Activated CD8-positive, alpha-beta memory T cell treated with anti-CD3 and anti-CD28 coated beads for 48 hours (primary cell): ENCODE measurements around the gene MMD2.

Experiments
- DNase-seq, 3 experiments: peaks; one replicate each; pipeline ENCODE4 v3.0.0-alpha.2; 2020; ENCODE audit warnings: low read depth in 2 of 3, low spot score in 2 of 3

MMD2 gene

GRCh38 chr7:4959306-4959705 is 319 bp upstream of the MMD2 start:
- no peak for DNase-seq

GRCh38 chr7:4957847-4958476 is 1.0 kb downstream of the MMD2 start:
- no peak for DNase-seq

DNA sequence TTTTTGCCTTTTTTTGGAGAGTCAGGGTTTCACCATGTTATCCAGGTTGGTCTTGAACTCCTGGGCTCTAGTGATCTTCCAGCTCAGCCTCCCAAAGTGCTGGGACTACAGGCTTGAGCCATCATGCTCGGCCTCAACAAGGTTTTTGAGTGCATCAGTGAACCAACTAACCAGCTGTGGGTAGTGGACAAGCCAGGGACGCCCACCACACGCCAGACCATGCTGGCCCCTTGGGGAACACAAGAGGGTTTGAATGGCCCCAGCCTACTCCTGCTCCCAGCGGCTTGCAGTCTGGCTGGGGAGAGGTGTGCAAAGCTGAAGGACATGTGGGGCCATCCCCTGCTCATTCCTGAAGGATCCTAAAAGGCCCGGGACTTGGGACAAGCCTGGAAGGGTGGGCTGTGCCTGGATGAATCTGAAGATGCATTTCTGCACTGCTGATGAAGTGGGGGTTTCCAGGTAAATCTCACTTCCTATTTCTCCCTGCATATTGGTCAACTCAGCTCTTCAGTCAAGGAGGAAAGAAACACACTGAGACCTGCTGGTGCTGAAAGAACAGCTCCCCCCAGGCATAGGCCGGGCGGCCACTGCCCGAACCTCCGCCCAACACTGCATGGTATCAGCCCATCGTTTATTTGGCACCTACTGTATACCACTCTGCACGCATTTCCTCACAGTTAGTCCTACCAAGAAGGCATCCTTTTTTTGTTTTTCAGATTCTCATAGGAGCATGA is 6.9 kb downstream of the MMD2 start:
- no peak for DNase-seq

DNA sequence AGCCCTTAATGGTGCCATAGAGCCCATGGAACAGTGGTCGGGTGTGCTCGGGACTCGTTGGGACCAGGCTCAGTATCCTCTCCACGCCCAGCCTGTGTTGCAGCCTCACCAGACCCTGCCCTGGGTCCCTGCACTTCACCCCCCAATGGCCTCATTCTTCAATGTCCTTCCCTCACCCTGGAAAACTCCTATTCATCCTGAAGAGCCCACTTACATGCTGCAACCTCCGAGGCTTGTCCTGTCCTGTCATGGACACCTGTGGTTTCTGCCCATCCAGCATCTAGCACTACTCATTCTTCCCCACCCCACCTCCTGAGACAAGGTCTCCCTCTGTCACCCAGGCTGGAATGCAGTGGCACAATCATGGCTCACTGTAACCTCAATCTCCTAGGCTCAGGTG is 7.7 kb downstream of the MMD2 start:
- DNase-seq: no peak

DNA sequence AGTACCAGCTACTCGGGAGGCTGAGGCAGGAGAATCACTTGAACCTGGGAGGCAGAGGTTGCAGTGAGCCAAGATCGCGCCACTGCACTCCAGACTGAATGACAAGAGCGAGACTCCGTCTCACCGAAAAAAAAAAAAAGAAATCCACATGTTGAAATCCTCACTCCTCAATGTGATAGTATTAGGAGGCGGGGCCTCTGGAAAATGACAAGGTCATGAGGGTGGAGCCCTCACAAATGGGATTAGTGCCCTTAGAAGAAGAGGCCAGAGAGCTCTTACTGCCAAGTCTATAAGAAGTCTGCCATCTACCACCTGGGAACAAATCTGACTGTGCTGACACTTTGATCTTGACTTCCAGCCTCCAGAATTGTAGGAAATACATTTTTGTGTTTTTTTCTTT is 10.6 kb downstream of the MMD2 start:
- DNase-seq: no peak

GRCh38 chr7:4945949-4946348 is 13.0 kb downstream of the MMD2 start:
- DNase-seq: no peak

GRCh38 chr7:4944939-4945338 is 14.0 kb downstream of the MMD2 start:
- DNase-seq: no peak

- no peak for DNase-seq
Measured at GRCh38 chr7:4943297-4943696, 15.7 kb downstream of the MMD2 start.

DNA sequence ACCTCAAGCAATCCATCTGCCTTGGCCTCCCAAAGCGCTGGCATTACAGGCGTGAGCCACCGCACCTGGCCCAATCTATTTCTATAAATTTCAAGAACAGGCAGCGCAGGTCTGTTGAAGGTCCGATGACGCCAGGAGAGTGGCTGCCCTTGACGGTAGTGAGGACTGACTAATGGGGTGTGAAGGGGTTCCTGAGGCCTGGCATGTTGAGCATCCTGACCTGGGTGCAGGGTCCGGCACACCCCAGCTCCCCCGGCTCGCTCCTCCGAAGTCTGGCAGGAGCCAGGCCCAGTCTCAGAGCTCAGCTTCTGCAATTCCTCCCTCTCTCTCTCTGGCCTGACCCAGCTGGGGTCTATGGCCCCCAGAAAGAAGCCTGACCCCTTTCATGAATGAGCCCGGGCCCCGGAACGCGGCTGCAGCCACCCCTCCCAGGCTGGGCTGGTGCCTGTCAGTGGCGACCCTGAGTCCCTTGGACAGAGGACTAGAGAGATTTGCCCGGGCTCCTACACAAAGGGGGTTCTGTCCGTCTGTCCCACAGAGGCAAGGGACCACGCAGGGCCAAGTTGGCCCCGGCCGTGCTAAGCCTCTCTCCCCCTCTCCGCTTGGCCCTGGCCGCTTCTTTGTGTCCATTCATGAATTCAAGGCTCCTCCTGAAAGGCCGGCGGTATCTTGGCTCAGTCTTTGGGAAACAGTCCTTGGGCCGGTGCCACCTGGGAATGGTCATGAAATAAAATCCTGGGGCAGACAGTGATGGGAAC is 18.8 kb downstream of the MMD2 start:
- no peak for DNase-seq

DNA sequence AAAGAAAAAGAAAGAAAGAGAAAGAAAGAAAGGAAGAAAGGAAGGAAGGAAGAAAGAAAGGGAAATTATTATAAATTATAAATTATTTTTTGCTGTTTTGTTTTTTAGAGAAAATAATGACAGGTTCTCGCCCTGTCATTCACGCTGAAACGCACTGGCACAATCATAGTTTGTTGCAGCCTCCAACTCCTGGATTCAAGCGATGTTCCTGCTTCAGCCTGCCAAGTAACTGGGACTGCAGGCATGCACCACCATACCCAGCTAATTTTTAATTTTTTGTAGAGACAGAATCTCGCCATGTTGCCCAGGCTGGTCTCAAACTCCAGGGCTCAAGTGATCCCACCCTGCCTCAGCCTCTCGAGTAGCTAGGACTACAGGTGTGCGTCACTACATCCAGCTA is 21.6 kb downstream of the MMD2 start:
- DNase-seq: no peak

GRCh38 chr7:4934419-4935025 is 24.5 kb downstream of the MMD2 start:
- no peak for DNase-seq

DNA sequence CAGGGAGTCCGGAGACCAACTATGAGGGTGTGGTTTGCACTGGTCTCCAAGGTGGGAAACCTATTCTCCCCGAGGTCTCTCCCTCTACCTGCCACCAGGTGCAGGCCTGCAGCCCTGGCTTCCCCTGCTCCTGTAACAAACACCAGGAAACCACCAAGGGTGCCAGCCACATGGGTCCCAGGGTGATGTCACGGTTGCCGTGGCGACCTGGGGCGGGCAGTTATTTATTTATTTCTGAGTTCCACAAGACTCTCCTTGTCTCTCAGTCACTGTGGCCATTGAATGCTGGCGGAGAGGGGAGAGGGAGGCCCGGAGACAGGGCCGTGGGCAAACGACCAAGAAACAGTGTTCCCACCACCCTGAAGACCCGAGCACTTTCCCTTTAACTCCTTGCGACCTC is 27.0 kb downstream of the MMD2 start:
- DNase-seq: no peak

DNA sequence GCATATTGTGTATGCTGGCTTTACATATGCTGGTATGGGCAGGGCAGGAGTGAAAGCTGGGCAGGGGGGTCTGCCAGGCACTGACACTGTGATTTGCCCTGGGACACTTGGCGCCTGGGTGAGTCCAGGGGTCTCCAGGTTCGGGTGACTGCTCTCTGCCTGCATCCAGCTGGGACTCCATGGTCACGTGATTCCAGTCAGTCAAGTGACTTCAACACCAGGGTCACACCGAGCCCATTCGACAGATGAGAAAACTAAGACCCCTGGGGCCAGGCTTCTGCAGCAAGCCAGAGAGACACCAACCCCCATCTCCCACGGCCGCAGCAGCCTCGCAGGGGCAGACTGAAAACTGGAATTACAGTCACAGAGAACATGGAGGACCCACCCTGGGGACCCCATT is 30.0 kb downstream of the MMD2 start:
- no peak for DNase-seq

DNA sequence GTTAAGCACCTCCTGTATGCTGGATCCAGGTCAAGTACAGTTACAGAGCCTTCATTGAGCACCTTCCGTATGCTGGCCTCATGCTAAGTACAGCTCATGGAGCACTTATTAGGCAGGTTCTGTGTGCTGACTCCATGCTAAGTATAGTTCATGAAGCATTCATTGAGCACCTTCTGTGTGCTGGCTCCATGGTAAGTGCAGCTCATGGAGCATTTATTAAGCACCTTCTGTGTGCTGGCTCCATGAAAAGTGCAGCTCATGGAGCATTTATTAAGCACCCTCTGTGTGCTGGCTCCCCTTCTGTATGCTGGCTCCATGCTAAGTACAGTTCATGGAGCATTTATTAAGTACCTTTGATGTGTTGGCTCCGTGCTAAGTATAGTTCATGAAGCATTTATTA is 30.5 kb downstream of the MMD2 start:
- DNase-seq: no peak

DNA sequence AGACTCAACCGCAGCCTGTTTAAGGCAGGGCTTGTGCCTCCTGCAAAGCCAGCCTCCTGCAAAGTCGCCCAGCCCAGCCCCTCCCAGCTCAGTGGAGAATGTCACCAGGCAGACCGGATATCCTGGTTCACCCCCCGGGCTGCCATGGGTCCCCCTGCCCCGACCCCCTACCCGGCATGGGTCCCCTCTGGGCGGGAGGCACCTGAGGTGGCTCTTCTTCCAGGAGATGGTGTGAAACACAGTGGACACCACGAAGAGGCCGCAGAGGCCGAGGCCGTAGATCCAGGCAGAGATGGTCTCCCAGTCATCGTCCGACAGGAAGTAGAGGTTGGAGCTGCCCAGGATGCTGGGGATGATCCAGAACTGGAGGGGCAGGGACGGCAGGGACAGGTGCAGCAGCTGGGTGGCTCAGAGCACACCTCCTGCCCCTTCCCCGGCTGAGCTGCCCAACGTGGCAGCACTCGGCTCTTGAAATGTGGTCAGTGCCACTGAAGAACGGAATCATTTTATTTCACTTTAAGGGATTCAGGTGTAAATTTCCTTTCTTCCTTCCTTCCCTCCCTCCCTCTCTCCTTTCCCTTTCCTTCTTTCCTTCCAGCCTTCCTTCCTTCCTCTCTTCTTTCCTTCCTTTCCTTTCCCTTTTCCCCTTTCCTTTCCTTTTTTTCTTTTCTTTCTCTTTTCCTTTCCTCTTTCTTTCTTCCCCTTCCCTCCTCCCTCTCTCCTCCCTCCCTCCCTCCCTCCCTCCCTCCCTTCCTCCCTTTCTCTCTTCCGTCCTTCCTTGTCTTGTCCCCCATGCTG is 38.8 kb downstream of the MMD2 start:
- DNase-seq: no peak

GRCh38 chr7:4916113-4916512 is 42.9 kb downstream of the MMD2 start:
- DNase-seq: no peak

DNA sequence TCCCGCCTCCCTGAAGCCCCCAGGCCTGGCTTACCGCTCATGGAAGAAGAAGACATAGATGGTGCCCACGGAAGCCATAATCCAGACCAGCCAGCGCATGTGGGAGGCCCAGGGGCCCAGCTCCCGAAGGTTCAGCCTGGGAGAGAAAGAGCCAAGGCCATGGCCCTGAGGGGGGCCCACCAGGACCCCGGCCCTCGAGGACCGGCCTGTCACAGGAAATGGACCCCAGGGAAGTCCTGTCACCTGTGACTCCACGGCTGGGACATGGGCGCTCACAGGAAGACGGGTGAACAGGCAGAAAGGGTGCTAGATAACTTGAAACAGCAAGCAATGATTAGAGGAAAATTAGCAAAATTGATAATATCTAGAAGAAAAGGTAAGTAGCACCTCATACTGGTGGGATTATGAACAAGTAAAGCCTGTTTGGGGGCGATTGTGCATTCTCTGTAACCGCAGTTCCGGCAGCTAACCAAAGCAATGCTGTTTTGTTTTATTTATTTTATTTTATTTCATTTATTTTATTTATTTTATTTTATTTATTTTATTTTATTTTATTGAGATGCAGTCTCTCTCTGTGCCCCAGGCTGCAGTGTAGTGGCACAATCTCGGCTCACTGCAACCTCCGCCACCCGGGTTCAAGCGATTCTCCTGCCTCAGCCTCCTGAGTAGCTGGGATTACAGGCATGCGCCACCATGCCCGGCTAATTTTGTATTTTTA is 47.7 kb downstream of the MMD2 start:
- no peak for DNase-seq

- no peak for DNase-seq
Measured at GRCh38 chr7:4906682-4907081, 52.3 kb downstream of the MMD2 start.

DNA sequence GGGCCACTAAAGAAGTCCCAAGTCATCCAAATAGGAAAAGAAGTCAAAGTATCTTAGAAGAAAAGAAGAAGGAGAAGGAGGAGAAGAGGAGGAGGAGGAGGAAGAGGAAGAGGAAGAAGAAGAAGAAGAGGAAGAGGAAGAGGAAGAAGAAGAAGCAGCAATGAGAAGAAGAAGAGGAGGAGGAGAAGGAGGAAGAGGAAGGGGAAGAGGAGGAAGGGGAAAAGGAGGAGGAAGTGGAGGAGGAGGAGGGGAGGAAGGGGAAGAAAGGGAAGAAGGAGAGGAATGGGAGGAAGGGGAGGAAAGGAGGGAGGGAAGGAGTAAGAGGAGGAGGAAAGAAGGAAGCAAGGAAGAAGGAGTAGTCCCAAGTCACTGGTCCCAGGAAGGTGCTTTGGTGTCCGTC is 53.8 kb downstream of the MMD2 start:
- no peak for DNase-seq

DNA sequence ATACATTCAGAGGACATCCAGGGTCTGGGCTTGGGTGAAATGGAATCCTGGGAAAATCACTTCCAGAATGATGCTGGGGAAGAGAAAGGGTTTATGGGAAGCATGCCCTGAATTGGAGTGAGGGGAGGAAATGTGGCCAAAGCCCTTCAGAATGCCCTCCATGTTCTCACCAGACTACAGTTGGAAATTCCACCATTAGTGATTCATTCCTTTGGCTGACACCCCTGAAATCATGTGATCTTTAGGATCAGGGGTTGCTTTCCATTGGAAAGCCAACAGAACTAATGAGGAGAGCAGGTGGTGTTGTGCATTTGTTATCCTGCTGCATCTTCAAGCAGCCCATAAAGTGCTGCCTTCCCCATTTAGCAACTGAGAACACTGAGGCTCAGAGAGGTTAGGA is 54.6 kb downstream of the MMD2 start:
- no peak for DNase-seq

GRCh38 chr7:4895766-4896165 is 63.2 kb downstream of the MMD2 start:
- DNase-seq: no peak
